Stimulated activated CD8-positive, alpha-beta memory T cell treated with anti-CD3 and anti-CD28 coated beads, Interleukin-7, amount 100 ng/mL, for 24 hours (primary cell): Measurements from ENCODE around the gene RNF227.
A peak's percentile ranks its signal among the peaks of the same experiment; 100 is the strongest.

Source experiments
- DNase-seq: peaks from one replicate; pipeline ENCODE4 v3.0.0-alpha.2; 2020; ENCODE audit warnings: low read depth

The RNF227 gene

GRCh38 chr17:7930841-7931631 lies 14.9 kb upstream of the RNF227 start:
- DNase-seq, result no peak

- DNase-seq, result no peak
Observed at GRCh38 chr17:7929158-7930023, 13.3 kb upstream of the RNF227 start, which contains the start of gene KCNAB3. Gene KCNAB3, minus strand, starts transcription at chr17:7929856. Its CDS starts 421 bp downstream, at chr17:7929435.

GRCh38 chr17:7927596-7927995 lies 11.5 kb upstream of the RNF227 start:
- DNase-seq, result no peak

- DNase-seq, result peak; percentile 59
Observed at GRCh38 chr17:7922845-7923628, 6.9 kb upstream of the RNF227 start.

GRCh38 chr17:7922269-7922844 lies 6.3 kb upstream of the RNF227 start:
- no peak for DNase-seq

- no peak for DNase-seq
Observed at GRCh38 chr17:7916808-7917207, 719 bp upstream of the RNF227 start.

GRCh38 chr17:7916385-7916682 lies 245 bp upstream of the RNF227 start:
- DNase-seq, result no peak

- DNase-seq, result no peak
Observed at GRCh38 chr17:7915179-7915610, 894 bp downstream of the RNF227 start.

GRCh38 chr17:7912927-7913524 lies 3.1 kb downstream of the RNF227 start:
- no peak for DNase-seq

GRCh38 chr17:7911116-7911515 lies 5.0 kb downstream of the RNF227 start:
- DNase-seq, result no peak

GRCh38 chr17:7910711-7911110 lies 5.4 kb downstream of the RNF227 start:
- no peak for DNase-seq

GRCh38 chr17:7910281-7910680 lies 5.8 kb downstream of the RNF227 start:
- DNase-seq, result no peak

- DNase-seq, result no peak
Observed at GRCh38 chr17:7909089-7909488, 7.0 kb downstream of the RNF227 start.

GRCh38 chr17:7903154-7904103 lies 12.7 kb downstream of the RNF227 start:
- no peak for DNase-seq

GRCh38 chr17:7897773-7898172 lies 18.3 kb downstream of the RNF227 start:
- no peak for DNase-seq

GRCh38 chr17:7897090-7897489 lies 19.0 kb downstream of the RNF227 start:
- DNase-seq, result no peak

GRCh38 chr17:7894866-7895265 lies 21.2 kb downstream of the RNF227 start:
- no peak for DNase-seq

GRCh38 chr17:7894226-7894625 lies 21.9 kb downstream of the RNF227 start:
- no peak for DNase-seq

GRCh38 chr17:7893187-7893880 lies 22.8 kb downstream of the RNF227 start:
- DNase-seq, result no peak
